Mucosa of rectum (tissue), 2 donors: Measurements from ENCODE around the gene LPCAT1.

Experiments used
- H3K27ac ChIP-seq, 2 donors: one replicate each; pipeline ENCODE4 v1.7.0; 2013; ENCODE audit warnings: inconsistent platforms in 2 of 2, low read depth in 2 of 2, low read length in 2 of 2
- H3K27me3 ChIP-seq, 2 donors: one replicate each; pipeline ENCODE4 v1.7.0; 2013; ENCODE audit warnings: low read length in 2 of 2; ENCODE audit not compliant: control insufficient read depth in 2 of 2, insufficient read depth in 2 of 2
- H3K36me3 ChIP-seq, 2 donors: one replicate each; pipeline ENCODE4 v1.7.0; 2013; ENCODE audit warnings: low read length in 2 of 2; ENCODE audit not compliant: control insufficient read depth in 2 of 2, insufficient read depth in 2 of 2
- H3K4me1 ChIP-seq, 2 donors: one replicate each; pipeline ENCODE4 v1.7.0; 2013; ENCODE audit warnings: low read length in 2 of 2, mild to moderate bottlenecking in 1 of 2; ENCODE audit not compliant: control insufficient read depth in 2 of 2, insufficient read depth in 2 of 2
- H3K4me3 ChIP-seq, 2 donors: one replicate each; pipeline ENCODE4 v1.7.0; 2013; ENCODE audit warnings: low read length in 2 of 2
- H3K9ac ChIP-seq, 2 donors: one replicate each; pipeline ENCODE4 v1.7.0; 2013; ENCODE audit warnings: low read length in 2 of 2, low read depth in 1 of 2, mild to moderate bottlenecking in 1 of 2
- H3K9me3 ChIP-seq, 2 donors: one replicate each; pipeline ENCODE4 v1.7.0; 2013; ENCODE audit warnings: low read length in 2 of 2; ENCODE audit not compliant: control insufficient read depth in 2 of 2
- donor health status: healthy.
- donor health status: Normal muscosa, but diverticular disease.

The LPCAT1 gene

GRCh38 chr5:1436036-1436435 lies 87.7 kb downstream of the LPCAT1 start:
- no peak overlapping the region for H3K27ac ChIP-seq
- H3K4me3 ChIP-seq: no peak overlapping the region
- H3K4me1 ChIP-seq: no peaks in the 10 kb centered on the region
- H3K9ac ChIP-seq: no peak overlapping the region
- H3K36me3 ChIP-seq: no peaks in the 10 kb centered on the region
- peaks cover 0 to 5% of the 10 kb centered on the region in 2 donors for H3K27me3 ChIP-seq
- no peaks in the 10 kb centered on the region for H3K9me3 ChIP-seq

DNA sequence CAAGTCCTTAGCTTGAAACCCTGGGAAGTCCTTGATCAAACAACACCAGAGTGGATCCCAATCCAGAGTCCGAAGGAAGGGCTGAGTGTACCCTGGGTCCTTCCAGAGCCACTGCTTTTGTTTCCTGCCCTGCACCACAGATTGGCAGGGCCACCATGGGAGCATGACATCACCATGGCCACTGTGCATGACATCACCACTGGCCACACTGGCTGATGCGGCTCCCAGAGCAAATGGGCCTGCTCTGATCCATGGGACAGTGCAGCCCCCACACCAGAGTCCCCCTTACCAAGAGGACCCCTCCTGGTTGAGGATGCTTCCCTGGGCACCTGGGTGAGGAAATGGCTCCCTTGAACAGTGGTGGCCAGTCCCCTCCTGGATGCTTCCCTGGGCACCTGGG lies 88.4 kb downstream of the LPCAT1 start:
- Histone ChIP-seq H3K4me3 (no peak overlapping the region), H3K27me3 (no peaks in the 10 kb centered on the region), H3K9ac (no peak overlapping the region), H3K4me1 (no peaks in the 10 kb centered on the region), H3K36me3 (no peaks in the 10 kb centered on the region), H3K27ac (no peak overlapping the region), H3K9me3 (no peaks in the 10 kb centered on the region)

DNA sequence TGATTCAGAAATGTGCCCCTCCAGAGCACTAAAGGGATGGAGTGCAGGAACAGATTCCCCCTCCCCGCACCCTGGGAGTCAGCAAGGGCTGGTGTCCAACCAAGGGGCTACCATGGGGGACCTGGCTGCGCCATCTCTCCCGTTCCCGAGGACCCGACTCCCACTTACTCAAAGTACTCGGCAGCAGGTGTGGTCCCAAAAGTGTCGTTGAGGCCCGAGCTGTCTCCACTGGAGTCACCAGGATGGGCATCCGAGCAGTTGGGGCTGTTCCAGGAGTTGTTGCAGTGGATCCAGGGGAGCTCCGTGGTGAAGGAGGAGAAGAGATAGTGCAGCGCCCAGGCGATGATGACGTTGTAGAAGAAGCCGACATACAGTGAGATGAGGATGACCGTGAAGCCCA lies 91.5 kb downstream of the LPCAT1 start:
- no peak overlapping the region for H3K27ac ChIP-seq
- no peak overlapping the region for H3K9ac ChIP-seq
- H3K36me3 ChIP-seq: no peaks in the 10 kb centered on the region
- H3K27me3 ChIP-seq: no peaks in the 10 kb centered on the region
- no peaks in the 10 kb centered on the region for H3K4me1 ChIP-seq
- H3K9me3 ChIP-seq: peaks cover 6 to 9% of the 10 kb centered on the region in 2 donors
- H3K4me3 ChIP-seq: no peak overlapping the region

DNA sequence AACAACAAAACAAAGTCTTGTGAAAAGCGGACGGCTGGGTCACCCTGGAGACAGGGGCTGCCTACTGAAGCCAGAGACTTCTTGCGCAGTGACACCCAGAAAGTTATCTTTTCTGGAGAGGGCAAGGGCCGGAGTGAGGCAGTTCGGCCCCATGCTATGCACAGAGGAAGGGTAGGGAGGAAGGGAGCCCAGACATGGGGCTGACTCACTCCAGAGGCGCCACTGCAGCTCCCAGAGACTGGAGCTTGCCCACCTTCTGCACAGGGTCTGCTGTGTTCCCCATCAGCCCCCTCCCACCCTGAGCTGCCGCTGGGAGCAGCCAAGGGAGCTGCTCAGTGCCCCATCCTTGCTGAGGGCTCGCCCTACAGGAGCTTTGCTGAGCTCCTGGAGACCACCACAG lies 91.9 kb downstream of the LPCAT1 start:
- H3K36me3 ChIP-seq: no peaks in the 10 kb centered on the region
- H3K4me1 ChIP-seq: no peaks in the 10 kb centered on the region
- peaks cover 6 to 9% of the 10 kb centered on the region in 2 donors for H3K9me3 ChIP-seq
- H3K9ac ChIP-seq: no peak overlapping the region
- H3K27ac ChIP-seq: no peak overlapping the region
- H3K27me3 ChIP-seq: no peaks in the 10 kb centered on the region
- no peak overlapping the region for H3K4me3 ChIP-seq

DNA sequence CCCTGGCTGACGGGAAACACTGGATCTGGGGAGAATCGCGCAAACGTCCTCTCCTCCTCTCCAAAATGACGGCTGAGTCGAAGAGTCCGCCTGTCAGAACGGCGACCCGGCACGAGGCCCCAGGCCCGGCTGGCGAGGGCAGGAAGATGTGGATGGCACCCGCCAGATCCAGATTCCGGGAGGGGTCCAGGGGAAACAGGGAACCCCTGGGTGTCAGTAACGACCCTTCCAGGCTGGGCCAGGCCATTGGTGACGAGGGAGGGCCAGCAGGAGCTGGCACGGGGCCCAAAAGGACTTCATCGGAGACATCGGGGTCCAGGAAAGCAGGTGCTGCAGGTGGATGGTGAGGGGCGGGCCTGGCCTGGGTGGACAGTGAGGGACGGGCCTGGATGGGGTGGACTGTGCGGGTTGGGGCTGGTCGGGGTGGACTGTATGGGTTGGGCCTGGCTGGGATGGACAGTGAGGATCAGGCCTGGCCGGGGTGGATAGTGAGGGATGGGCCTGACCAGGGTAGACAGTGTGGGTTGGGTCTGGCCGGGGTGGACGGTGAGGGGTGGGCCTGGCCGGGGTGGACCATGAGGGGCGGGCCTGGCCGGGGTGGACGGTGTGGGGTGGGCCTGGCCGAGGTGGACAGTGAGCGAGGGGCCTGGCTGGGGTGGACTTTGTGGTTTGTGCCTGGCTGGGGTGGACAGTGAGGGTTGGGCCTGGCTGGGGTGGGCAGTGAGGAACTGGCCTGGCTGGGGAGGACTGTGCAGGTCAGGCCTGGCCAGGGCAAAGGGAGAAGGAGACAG lies 92.5 kb downstream of the LPCAT1 start:
- no peak overlapping the region for H3K4me3 ChIP-seq
- H3K27ac ChIP-seq: no peak overlapping the region
- H3K4me1 ChIP-seq: no peaks in the 10 kb centered on the region
- H3K27me3 ChIP-seq: no peaks in the 10 kb centered on the region
- peaks cover 6 to 9% of the 10 kb centered on the region in 2 donors for H3K9me3 ChIP-seq
- no peak overlapping the region for H3K9ac ChIP-seq
- no peaks in the 10 kb centered on the region for H3K36me3 ChIP-seq

DNA sequence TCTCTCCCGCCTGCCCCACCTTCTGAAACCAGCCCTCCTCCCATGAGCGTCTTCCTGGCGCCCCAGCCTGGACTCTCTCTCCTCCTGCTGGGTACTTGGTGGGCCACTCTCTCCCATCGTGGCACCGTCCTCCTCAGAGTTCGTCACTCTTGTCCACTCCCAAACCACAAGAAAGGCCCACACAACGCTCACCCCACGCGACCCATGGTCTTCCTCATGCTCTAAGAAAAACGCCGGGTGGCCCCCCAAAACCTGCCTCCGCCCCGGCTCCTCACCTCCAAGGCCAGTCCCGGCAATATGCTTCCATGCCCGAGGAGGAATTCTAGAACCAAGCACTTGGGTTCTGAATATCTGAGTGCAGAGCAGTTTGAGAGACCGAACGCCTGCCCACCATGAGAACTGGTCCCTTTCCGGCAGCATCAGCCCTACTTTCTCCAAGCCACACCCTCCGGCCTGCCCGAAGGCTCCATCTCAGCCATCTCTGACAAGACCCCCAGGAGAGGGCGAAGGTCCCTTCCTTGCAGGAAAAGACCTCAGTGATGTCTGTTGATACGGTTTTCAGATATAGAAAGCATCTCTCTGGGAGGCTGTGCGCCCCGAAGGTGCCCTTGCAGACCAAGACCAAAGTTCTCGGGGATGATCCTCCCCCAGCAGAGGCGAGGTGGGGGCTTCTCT lies 93.5 kb downstream of the LPCAT1 start:
- no peaks in the 10 kb centered on the region for H3K36me3 ChIP-seq
- H3K9ac ChIP-seq: no peak overlapping the region
- no peak overlapping the region for H3K27ac ChIP-seq
- peaks cover 6 to 9% of the 10 kb centered on the region in 2 donors for H3K9me3 ChIP-seq
- no peaks in the 10 kb centered on the region for H3K4me1 ChIP-seq
- no peaks in the 10 kb centered on the region for H3K27me3 ChIP-seq
- H3K4me3 ChIP-seq: no peak overlapping the region

DNA sequence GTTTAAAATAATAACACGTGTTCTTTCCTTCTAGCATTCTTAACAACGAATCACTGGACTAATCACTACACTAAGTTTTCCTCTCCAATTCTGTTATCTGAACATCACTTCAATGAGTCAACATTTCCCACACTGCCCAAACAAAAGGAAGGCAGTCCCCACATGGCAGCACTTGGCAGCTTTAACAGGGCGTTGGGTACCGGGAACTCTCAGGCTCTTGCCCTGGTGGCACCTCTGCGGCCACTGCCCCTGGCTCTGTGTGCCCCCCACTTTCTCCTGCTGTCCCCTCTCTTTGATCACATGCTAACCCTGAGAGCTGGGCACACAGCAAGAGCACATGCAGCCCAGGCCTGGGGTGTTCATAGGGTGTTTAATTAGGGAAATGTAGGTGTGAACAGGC lies 94.3 kb downstream of the LPCAT1 start:
- Histone ChIP-seq H3K4me1 (no peaks in the 10 kb centered on the region), H3K27me3 (no peaks in the 10 kb centered on the region), H3K27ac (no peak overlapping the region), H3K36me3 (no peaks in the 10 kb centered on the region), H3K4me3 (no peak overlapping the region), H3K9me3 (peaks cover 6 to 9% of the 10 kb centered on the region in 2 donors), H3K9ac (no peak overlapping the region)

- H3K27me3 ChIP-seq: no peaks in the 10 kb centered on the region
Measured at GRCh38 chr5:1429066-1429465, 94.7 kb downstream of the LPCAT1 start.

GRCh38 chr5:1428107-1428506 lies 95.7 kb downstream of the LPCAT1 start:
- H3K9ac ChIP-seq: no peak overlapping the region
- no peak overlapping the region for H3K4me3 ChIP-seq
- no peaks in the 10 kb centered on the region for H3K36me3 ChIP-seq
- H3K9me3 ChIP-seq: peaks cover 6 to 9% of the 10 kb centered on the region in 2 donors
- no peaks in the 10 kb centered on the region for H3K27me3 ChIP-seq
- no peak overlapping the region for H3K27ac ChIP-seq
- H3K4me1 ChIP-seq: no peaks in the 10 kb centered on the region

More at GRCh38 chr5:1429066-1429465, 94.7 kb downstream of the LPCAT1 start:
- H3K9ac ChIP-seq: no peak overlapping the region
- no peaks in the 10 kb centered on the region for H3K36me3 ChIP-seq
- peaks cover 6 to 9% of the 10 kb centered on the region in 2 donors for H3K9me3 ChIP-seq
- H3K4me1 ChIP-seq: no peaks in the 10 kb centered on the region
- H3K27ac ChIP-seq: no peak overlapping the region
- H3K4me3 ChIP-seq: no peak overlapping the region

DNA sequence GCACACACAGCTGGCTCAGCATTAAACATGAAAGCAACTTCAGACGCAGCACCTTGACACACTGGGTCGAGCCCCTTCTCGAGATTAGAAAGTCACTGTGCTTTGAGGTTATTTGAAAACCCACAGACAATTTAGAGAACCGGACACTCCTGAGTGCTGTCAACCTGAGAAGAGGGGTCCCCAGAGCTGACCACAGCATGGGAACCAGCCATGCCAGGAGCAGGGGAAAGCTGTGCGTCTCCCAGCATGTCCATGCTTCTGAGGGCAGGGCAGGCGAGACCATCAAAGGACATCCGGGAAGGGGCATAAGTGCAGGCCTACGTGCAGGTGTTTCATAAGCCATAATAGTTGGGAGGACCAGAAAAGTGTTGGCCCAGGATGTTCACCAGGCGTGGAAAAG lies 99.0 kb downstream of the LPCAT1 start:
- no peaks in the 10 kb centered on the region for H3K36me3 ChIP-seq
- no peak overlapping the region for H3K4me3 ChIP-seq
- H3K9ac ChIP-seq: no peak overlapping the region
- H3K27ac ChIP-seq: no peak overlapping the region
- H3K9me3 ChIP-seq: peaks cover 6 to 9% of the 10 kb centered on the region in 2 donors
- H3K27me3 ChIP-seq: no peaks in the 10 kb centered on the region
- H3K4me1 ChIP-seq: no peaks in the 10 kb centered on the region
